H1 (cell line): Measurements from ENCODE around the gene HSPA1L. TPM values are rescaled to one million over a fixed set of nuclear protein-coding genes. Genes with fewer than 3 reads are reported as not detected.

Experiments used
- KDM1A ChIP-seq: fragments of 200-600, 300-600 bp; sonication (generic); IDR thresholded peaks from 2 replicates; pipeline ENCODE4 v1.7.1; 2016; ENCODE audit warnings: mild to moderate bottlenecking, low read length, borderline replicate concordance
- RAD21 ChIP-seq, 2 experiments: IDR thresholded peaks in 1 of 2; conservative IDR thresholded peaks in 1 of 2; 2 replicates each; pipeline ENCODE4 v1.6.1; 2011; ENCODE audit warnings: low read depth in 2 of 2, low read length in 2 of 2, improper control_type of control experiment in 1 of 2, inconsistent platforms in 1 of 2, mild to moderate bottlenecking in 1 of 2, moderate library complexity in 1 of 2
- TAF7 ChIP-seq: optimal IDR thresholded peaks from 2 replicates; pipeline ENCODE3; 2011; ENCODE audit warnings: low read depth, mild to moderate bottlenecking, inconsistent platforms, low read length, moderate library complexity, borderline replicate concordance
- polyA plus RNA-seq, 7 experiments: library from polyadenylated mRNA; depleted of rRNA in 3 of 7; stranded (reverse) in 5 of 7; unstranded in 2 of 7; fragments of >200 nt in 5 of 7; fragments of 200-250 nt in 2 of 7; gene quantifications; 1 replicate in 5 of 7; 2 replicates in 1 of 7; 4 replicates in 1 of 7; pipeline versions ENCODE4 v1.2.1 to v1.2.3, GENCODE V29; 2011 to 2013; ENCODE audit warnings: missing spikeins in 2 of 7, mixed read lengths in 2 of 7
- total RNA-seq: library from RNA; stranded (reverse); fragmentation: NEBNext Ultra II Directional; extraction: Animal tissue kit (Norgen Biotek cat#: 25700); gene quantifications from 2 replicates; pipeline ENCODE4 v1.2.1, GENCODE V29; 2021

Gene HSPA1L
- total and polyA plus RNA-seq, 2 of the 8 experiments (the other 6 are each of a cell fraction or from before 2014, with no cell fraction given), result 1.00 to 1.9 TPM

- TF ChIP-seq KDM1A (no peak), TAF7 (no peak), RAD21 (IDR thresholded peaks at IDR 0.05 in 1 of 2, conservative IDR thresholded peaks at IDR 0.05 in 1 of 2; ENCODE audit: low read depth in 2 of 2, low read length in 2 of 2) (no peak)
Measured at GRCh38 chr6:31830886-31831335, 15.8 kb upstream of the HSPA1L start (continued).
